Measurements from ENCODE around the gene NFKB1. TPM values are rescaled to one million over a fixed set of nuclear protein-coding genes. Genes with fewer than 3 reads are reported as not detected.
"Not testable (repeated sequence)": the region's sequence is repeated elsewhere in the genome, so short reads cannot be mapped to it uniquely, and the experiment has no call there.

NFKB1 gene
- total and polyA plus RNA-seq, 9 of the 15 experiments (the other 6 are each of a cell fraction or from before 2014, with no cell fraction given) = 2.4 to 14.5 (median 10.3) TPM

DNA sequence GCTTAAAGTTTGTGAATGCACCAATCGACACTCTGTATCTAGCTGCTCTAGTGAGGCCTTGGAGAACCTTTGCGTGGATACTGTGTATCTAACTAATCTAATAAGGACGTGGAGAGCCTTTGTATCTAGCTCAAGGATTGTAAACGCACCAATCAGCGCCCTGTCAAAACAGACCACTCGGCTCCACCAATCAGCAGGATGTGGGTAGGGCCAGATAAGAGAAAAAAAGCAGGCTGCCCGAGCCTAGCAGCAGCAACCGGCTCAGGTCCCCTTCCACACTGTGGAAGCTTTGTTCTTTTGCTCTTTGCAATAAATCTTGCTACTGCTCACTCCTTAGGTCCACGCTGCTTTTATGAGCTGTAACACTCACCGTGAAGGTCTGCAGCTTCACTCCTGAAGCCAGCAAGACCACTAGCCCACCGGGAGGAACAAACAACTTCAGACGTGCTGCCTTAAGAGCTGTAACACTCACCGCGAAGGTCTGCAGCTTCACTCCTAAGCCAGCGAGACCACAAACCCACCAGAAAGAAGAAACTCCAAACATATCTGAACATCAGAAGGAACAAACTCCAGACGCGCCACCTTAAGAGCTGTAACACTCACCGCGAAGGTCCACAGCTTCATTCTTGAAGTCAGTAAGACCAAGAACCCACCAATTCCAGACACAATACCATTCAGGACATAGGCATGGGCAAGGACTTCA, 17.0 kb upstream of the NFKB1 start:
- POLR2A ChIA-PET = interaction anchor here (0.7 kb wide), 2 partner anchors 19 to 574 kb away, joined by 3 read pairs; no protein-coding TSS in a partner anchor

DNA sequence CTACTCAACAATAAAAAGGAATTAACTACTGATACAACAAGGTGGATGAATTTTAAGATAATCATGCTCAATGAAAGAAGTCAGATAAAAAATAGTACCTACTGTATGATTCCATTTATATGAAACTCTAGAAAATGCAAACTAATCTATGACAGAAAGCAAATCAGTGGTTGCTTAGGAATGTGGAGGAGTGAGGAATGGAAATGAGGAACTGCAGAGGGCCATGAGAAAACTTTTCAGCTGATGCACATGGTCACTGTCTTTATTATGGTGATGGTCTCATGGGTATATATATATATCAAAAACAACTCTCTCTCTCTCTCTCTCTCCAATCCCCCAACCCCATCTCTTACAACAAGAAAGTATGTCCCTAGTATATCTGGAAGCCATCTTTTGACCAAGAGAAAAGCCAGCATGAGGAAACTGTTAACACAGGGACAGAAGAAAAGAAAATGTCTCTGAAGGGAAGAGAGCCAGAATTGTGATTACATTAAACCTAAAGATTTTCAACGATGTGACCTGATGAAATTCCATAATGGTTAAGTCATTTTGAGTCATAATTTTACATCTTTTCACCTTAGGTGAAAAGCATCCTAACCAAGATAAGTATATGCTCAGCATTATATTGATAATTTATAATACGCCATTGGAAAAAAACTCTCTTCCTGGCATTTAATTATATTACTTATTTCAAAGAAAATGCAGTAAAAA, 8.5 kb upstream of the NFKB1 start:
- no peaks in the 10 kb centered on the region for H3K79me2 ChIP-seq (ENCODE audit: control insufficient read depth, insufficient read depth, low read length)

More for the DNA sequence above, 17.0 kb upstream of the NFKB1 start:
- H4K20me1 ChIP-seq (replicated peaks; ENCODE audit: control insufficient read depth, insufficient read depth, low read length); H3K27ac ChIP-seq (ENCODE audit: extremely low read depth, low read depth, low read length); H3K4me3 ChIP-seq; H3K9me3 ChIP-seq (replicated peaks; ENCODE audit: control insufficient read depth, insufficient read depth, low read depth, low read length); intact Hi-C loops (cut with micrococcal nuclease); H3K36me3 ChIP-seq (ENCODE audit: control insufficient read depth, insufficient read depth, low read length); in situ Hi-C loops (cut with MboI); CTCF ChIA-PET (ENCODE audit: low intra/inter-chr PET ratio); DNase-seq (ENCODE audit: extremely low read depth in 1 of 4, low spot score in 3 of 4); BruUV-seq (replicated peaks); H3K9ac ChIP-seq (ENCODE audit: insufficient read depth in 1 of 2, low read depth in 2 of 2, low read length in 2 of 2); H3K27me3 ChIP-seq (ENCODE audit: control insufficient read depth in 2 of 2, insufficient read depth in 2 of 2, low read length in 2 of 2); ATAC-seq; H3K79me2 ChIP-seq (ENCODE audit: control insufficient read depth, insufficient read depth, low read length); FAIRE-seq; H3K9me1 ChIP-seq (ENCODE audit: control insufficient read depth, insufficient read depth, low read length); H3K4me1 ChIP-seq (replicated peaks in 1 of 2; ENCODE audit: control insufficient read depth in 2 of 2, insufficient read depth in 2 of 2, low read length in 2 of 2); H3K4me2 ChIP-seq (ENCODE audit: insufficient read depth, low read length): not testable (repeated sequence)
- H2AFZ ChIP-seq (ENCODE audit: low read depth, low read length) = 0 out of 2 replicates have a peak overlapping the region, but pooled peaks have one; percentile 32
- WGBS (ENCODE audit: insufficient coverage, low coverage, missing lambda C conversion rate) = 12% methylated on average over 15 of the region's 19 CpGs
- peak; percentile 38 for TF ChIP-seq NFYB (IDR thresholded peaks at IDR 0.05; ENCODE audit: extremely low read depth, insufficient read length)

More for the DNA sequence above, 8.5 kb upstream of the NFKB1 start:
- BruUV-seq (replicated peaks) = no TSS peak
- H3K4me3 ChIP-seq = no peak overlapping the region
- no peak for ATAC-seq
- H3K9me1 ChIP-seq (ENCODE audit: control insufficient read depth, insufficient read depth, low read length) = no peaks in the 10 kb centered on the region
- CTCF ChIA-PET (ENCODE audit: low intra/inter-chr PET ratio) = no interaction called here
- TF ChIP-seq SMARCE1 (IDR thresholded peaks at IDR 0.05) (peak; percentile 30; the same call in 1 of the 2 replicates), MEIS2 (IDR thresholded peaks at IDR 0.05; ENCODE audit: partially characterized antibody) (no peak), SPI1 (IDR thresholded peaks at IDR 0.05; ENCODE audit: borderline replicate concordance, low read depth, low read length) (peak; percentile 93), RCOR1 (IDR thresholded peaks at IDR 0.05; ENCODE audit: borderline replicate concordance in 1 of 2, low read depth in 2 of 2, low read length in 2 of 2) (peak in 1 of 2 experiments; percentile 39; a peak in 1 of 4 replicates), SMC3 (conservative IDR thresholded peaks at IDR 0.05; ENCODE audit: insufficient read depth, low read depth, low read length) (no peak), ZNF224 (CRISPR knock-in tag; IDR thresholded peaks at IDR 0.05) (no peak), EZH2 (IDR thresholded peaks at IDR 0.05; ENCODE audit: borderline replicate concordance, low read depth, low read length) (no peak), TEAD4 (IDR thresholded peaks at IDR 0.05; ENCODE audit: low read length) (peak; percentile 29; the same call in 1 of the 2 replicates), TEAD4 (CRISPR knock-in tag; IDR thresholded peaks at IDR 0.05; ENCODE audit: borderline replicate concordance) (no peak), ZNF707 (CRISPR knock-in tag; conservative IDR thresholded peaks at IDR 0.05) (no peak)
- TF ChIP-seq, protein P1, sequence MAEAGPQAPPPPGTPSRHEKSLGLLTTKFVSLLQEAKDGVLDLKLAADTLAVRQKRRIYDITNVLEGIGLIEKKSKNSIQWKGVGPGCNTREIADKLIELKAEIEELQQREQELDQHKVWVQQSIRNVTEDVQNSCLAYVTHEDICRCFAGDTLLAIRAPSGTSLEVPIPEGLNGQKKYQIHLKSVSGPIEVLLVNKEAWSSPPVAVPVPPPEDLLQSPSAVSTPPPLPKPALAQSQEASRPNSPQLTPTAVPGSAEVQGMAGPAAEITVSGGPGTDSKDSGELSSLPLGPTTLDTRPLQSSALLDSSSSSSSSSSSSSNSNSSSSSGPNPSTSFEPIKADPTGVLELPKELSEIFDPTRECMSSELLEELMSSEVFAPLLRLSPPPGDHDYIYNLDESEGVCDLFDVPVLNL (CRISPR knock-in tag; IDR thresholded peaks at IDR 0.05; ENCODE audit: low read depth) = no peak
- 16% methylated on average over 2 of the region's 2 CpGs for WGBS (ENCODE audit: insufficient coverage, low coverage, missing lambda C conversion rate)
- no peak for DNase-seq (ENCODE audit: extremely low read depth in 1 of 4, low spot score in 3 of 4)
- H3K4me1 ChIP-seq (replicated peaks in 1 of 2; ENCODE audit: control insufficient read depth in 2 of 2, insufficient read depth in 2 of 2, low read length in 2 of 2) = no peaks in the 10 kb centered on the region; a peak in 1 of 5 replicates
- H3K9me3 ChIP-seq (replicated peaks; ENCODE audit: control insufficient read depth, insufficient read depth, low read depth, low read length) = no peaks in the 10 kb centered on the region
- H3K9ac ChIP-seq (ENCODE audit: insufficient read depth in 1 of 2, low read depth in 2 of 2, low read length in 2 of 2) = no peak overlapping the region
- POLR2A ChIA-PET = no interaction called here
- H3K27me3 ChIP-seq (ENCODE audit: control insufficient read depth in 2 of 2, insufficient read depth in 2 of 2, low read length in 2 of 2) = no peaks in the 10 kb centered on the region
- FAIRE-seq = no peak
- H2AFZ ChIP-seq (ENCODE audit: low read depth, low read length) = no peak overlapping the region
- no peak overlapping the region for H3K4me2 ChIP-seq (ENCODE audit: insufficient read depth, low read length)
- intact Hi-C loops (cut with micrococcal nuclease) = no loop called here
- H3K36me3 ChIP-seq (ENCODE audit: control insufficient read depth, insufficient read depth, low read length) = no peaks in the 10 kb centered on the region
- no peaks in the 10 kb centered on the region for H4K20me1 ChIP-seq (replicated peaks; ENCODE audit: control insufficient read depth, insufficient read depth, low read length)
- no peak overlapping the region for H3K27ac ChIP-seq (ENCODE audit: extremely low read depth, low read depth, low read length)
- in situ Hi-C loops (cut with MboI) = no loop called here

Data from K562 (cell line).